Spleen (tissue), 11 donors: ENCODE measurements around the gene ATP8A2. TPM values are rescaled to one million over a fixed set of nuclear protein-coding genes. Genes with fewer than 3 reads are reported as not detected.

ENCODE experiments used
- DNase-seq: peaks from one replicate; pipeline ENCODE4 v3.0.0-alpha.2; 2020
- H3K27ac ChIP-seq, 8 donors: fragments of 200-600 bp; sonication (generic) in 7 of 8; 1 replicate in 4 of 8; 2 replicates in 4 of 8; pipeline versions ENCODE4 v1.5.0 to v1.8.0; 2016 to 2021; ENCODE audit warnings: inconsistent platforms in 4 of 8, mild to moderate bottlenecking in 4 of 8, moderate library complexity in 1 of 8
- H3K27me3 ChIP-seq, 7 donors: fragments of 200-600 bp; sonication (generic) in 6 of 7; replicated peaks in 1 of 7; 1 replicate in 4 of 7; 2 replicates in 3 of 7; pipeline versions ENCODE4 v1.5.0 to v1.8.0; 2016 to 2021; ENCODE audit warnings: inconsistent platforms in 3 of 7, mild to moderate bottlenecking in 1 of 7
- H3K36me3 ChIP-seq, 6 donors: fragments of 200-600 bp; sonication (generic) in 5 of 6; 1 replicate in 4 of 6; 2 replicates in 2 of 6; pipeline versions ENCODE4 v1.5.0 to v1.8.0; 2016 to 2021; ENCODE audit warnings: inconsistent platforms in 2 of 6
- H3K4me1 ChIP-seq, 6 donors: fragments of 200-600 bp; sonication (generic) in 5 of 6; 1 replicate in 3 of 6; 2 replicates in 3 of 6; pipeline versions ENCODE4 v1.5.0 to v1.8.0; 2016 to 2021; ENCODE audit warnings: inconsistent platforms in 3 of 6
- H3K4me3 ChIP-seq, 8 donors: fragments of 200-600 bp; sonication (generic) in 7 of 8; 1 replicate in 4 of 8; 2 replicates in 4 of 8; pipeline versions ENCODE4 v1.5.0 to v1.8.0; 2016 to 2021; ENCODE audit warnings: inconsistent platforms in 4 of 8, mild to moderate bottlenecking in 4 of 8, moderate library complexity in 2 of 8
- H3K9me3 ChIP-seq, 8 donors: fragments of 200-600 bp; sonication (generic) in 7 of 8; 1 replicate in 4 of 8; 2 replicates in 4 of 8; pipeline versions ENCODE4 v1.5.0 to v1.8.0; 2016 to 2021; ENCODE audit warnings: inconsistent platforms in 4 of 8
- CTCF ChIP-seq, 11 experiments: fragments of 200-600 bp in 7 of 11; fragments of 450-650 bp in 4 of 11; sonication (generic) in 4 of 11; IDR thresholded peaks in 8 of 11; conservative IDR thresholded peaks in 3 of 11; 1 replicate in 7 of 11; 2 replicates in 4 of 11; pipeline versions ENCODE4 v1.4.0 to v1.8.0; 2016 to 2021; ENCODE audit warnings: antibody characterized with exemption in 11 of 11, inconsistent platforms in 4 of 11, mild to moderate bottlenecking in 1 of 11
- POLR2A ChIP-seq, 3 donors: fragments of 450-650 bp; IDR thresholded peaks; one replicate each; pipeline ENCODE4 v1.5.1; 2017; ENCODE audit warnings: antibody characterized with exemption in 3 of 3, mild to moderate bottlenecking in 1 of 3
- POLR2AphosphoS5 ChIP-seq, 3 donors: sonication (generic); formaldehyde crosslinking; IDR thresholded peaks; one replicate each; pipeline ENCODE4 v1.5.1; 2017; ENCODE audit warnings: antibody characterized with exemption in 3 of 3
- WGBS, 5 donors: extraction: QIAGEN DNeasy Blood & Tissue Kit in 3 of 5; methylation state at CpG; one replicate each; pipeline versions ENCODE4 v1.1.5 to v1.1.7; 2013 to 2018; 5-methylcytosine and 5-hydroxymethylcytosine counted together
- intact Hi-C: fragments of 100-400 bp; cut with DNase I; formaldehyde crosslinking; loops from one replicate; pipeline ENCODE4 v1.15.0; 2023; ENCODE audit warnings: low total_unique reads
- polyA plus RNA-seq, 3 donors: library from polyadenylated mRNA; stranded (reverse); fragments of 200-250 nt; gene quantifications; one replicate each; pipeline ENCODE4 v1.2.1, GENCODE V29; 2013
- total RNA-seq, 7 donors: library from RNA; depleted of rRNA in 3 of 7; stranded (reverse); fragments of >200 nt in 3 of 7; fragmentation: NEBNext Ultra II Directional in 4 of 7; extraction: Animal tissue kit (Norgen Biotek cat#: 25700) in 4 of 7; gene quantifications; one replicate each; pipeline versions ENCODE4 v1.1.0 to v1.2.1, GENCODE V29; 2016 to 2021
- donor health status: healthy with polysubstance abuse.
- donor health status: DM: no; HTN: no; CAD: no; lungs with moderate emphysema.
- donor health status: DM: no; HTN: no; CAD: no.
- donor health status: Bipolar disorder and iron deficiency.
- donor health status: healthy.
- donor health status: DM: no; HTN: no; CAD: no.
- donor health status: DM: yes; HTN: yes; CAD: no.

Gene ATP8A2
- total and polyA plus RNA-seq, 10 donors, result 0.09 to 0.46 (median 0.25) TPM

GRCh38 chr13:25992076-25992475, 620.3 kb downstream of the ATP8A2 start:
- Histone ChIP-seq H3K36me3 (no peaks in the 10 kb centered on the region), H3K27ac (no peak overlapping the region), H3K9me3 (peaks cover 0 to 37% (median 30%) of the 10 kb centered on the region in 8 donors), H3K4me1 (no peaks in the 10 kb centered on the region), H3K4me3 (no peak overlapping the region), H3K27me3 (no peaks in the 10 kb centered on the region)
- intact Hi-C loops, result no loop called here
- no peak for DNase-seq
- 66 to 83% (median 75%) methylated on average over 1 of the region's 1 CpG for WGBS, 5 donors
- TF ChIP-seq POLR2AphosphoS5 (IDR thresholded peaks at IDR 0.05) (no peak), POLR2A (IDR thresholded peaks at IDR 0.05) (no peak), CTCF (IDR thresholded peaks at IDR 0.05 in 8 of 11, conservative IDR thresholded peaks at IDR 0.05 in 3 of 11) (no peak)

GRCh38 chr13:26007261-26008125, 635.7 kb downstream of the ATP8A2 start:
- H3K27ac ChIP-seq, result no peak overlapping the region
- TF ChIP-seq CTCF (IDR thresholded peaks at IDR 0.05 in 8 of 11, conservative IDR thresholded peaks at IDR 0.05 in 3 of 11) (no peak), POLR2AphosphoS5 (IDR thresholded peaks at IDR 0.05) (no peak), POLR2A (IDR thresholded peaks at IDR 0.05) (no peak)
- H3K4me3 ChIP-seq, result no peak overlapping the region
- 18 to 67% (median 47%) methylated on average over 1 of the region's 1 CpG for WGBS, 5 donors
- H3K27me3 ChIP-seq, result peaks cover 0 to 12% (median 3%) of the 10 kb centered on the region in 7 donors
- H3K4me1 ChIP-seq, result peaks cover 0 to 8% (median 5%) of the 10 kb centered on the region in 6 donors
- DNase-seq, result no peak
- intact Hi-C loops, result no loop called here
- peaks cover 0 to 23% (median 2%) of the 10 kb centered on the region in 8 donors for H3K9me3 ChIP-seq
- H3K36me3 ChIP-seq, result no peaks in the 10 kb centered on the region

GRCh38 chr13:26010487-26011207, 638.9 kb downstream of the ATP8A2 start:
- no peaks in the 10 kb centered on the region for H3K36me3 ChIP-seq
- no peak overlapping the region for H3K4me3 ChIP-seq
- intact Hi-C loops, result no loop called here
- peaks cover 0 to 21% (median 3%) of the 10 kb centered on the region in 7 donors for H3K27me3 ChIP-seq
- H3K9me3 ChIP-seq, result peaks cover 0 to 8% (median 0%) of the 10 kb centered on the region in 8 donors
- no peak overlapping the region for H3K27ac ChIP-seq
- no peak for DNase-seq
- 81 to 88% (median 84%) methylated on average over 10 to 13 of the region's 13 CpGs for WGBS, 5 donors
- TF ChIP-seq CTCF (IDR thresholded peaks at IDR 0.05 in 8 of 11, conservative IDR thresholded peaks at IDR 0.05 in 3 of 11) (no peak), POLR2A (IDR thresholded peaks at IDR 0.05) (no peak), POLR2AphosphoS5 (IDR thresholded peaks at IDR 0.05) (no peak)
- peaks cover 0 to 16% (median 5%) of the 10 kb centered on the region in 6 donors for H3K4me1 ChIP-seq

- Histone ChIP-seq H3K4me3 (no peak overlapping the region), H3K36me3 (no peaks in the 10 kb centered on the region), H3K27ac (no peak overlapping the region), H3K9me3 (peaks cover 0 to 6% (median 0%) of the 10 kb centered on the region in 8 donors), H3K4me1 (peaks cover 0 to 18% (median 5%) of the 10 kb centered on the region in 6 donors), H3K27me3 (peaks cover 0 to 21% (median 3%) of the 10 kb centered on the region in 7 donors)
- WGBS, 5 donors, result 88 to 95% (median 91%) methylated on average over 4 of the region's 4 CpGs
- intact Hi-C loops, result no loop called here
- TF ChIP-seq CTCF (IDR thresholded peaks at IDR 0.05 in 8 of 11, conservative IDR thresholded peaks at IDR 0.05 in 3 of 11) (no peak), POLR2AphosphoS5 (IDR thresholded peaks at IDR 0.05) (no peak), POLR2A (IDR thresholded peaks at IDR 0.05) (no peak)
- no peak for DNase-seq
Measured at GRCh38 chr13:26011208-26011573, 639.4 kb downstream of the ATP8A2 start.
